UCSD-AML1 (cell line): ENCODE data around the gene ZNF45.
A peak's percentile ranks its signal among the peaks of the same experiment; 100 is the strongest.
"Not testable (repeated sequence)": the region's sequence is repeated elsewhere in the genome, so short reads cannot be mapped to it uniquely, and the experiment has no call there.

Experiments used
- DNase-seq: peaks from one replicate; lab custom pipeline; 2025; ENCODE audit not compliant: unreplicated experiment; lab: John Stamatoyannopoulos, UW

Gene ZNF45

GRCh38 chr19:43914051-43914450, 21.0 kb downstream of the ZNF45 start:
- DNase-seq, result no peak

- no peak for DNase-seq
These were observed 21.7 kb downstream of the ZNF45 start for GRCh38 chr19:43913383-43913782.

GRCh38 chr19:43910884-43911283, 24.2 kb downstream of the ZNF45 start:
- DNase-seq, result no peak

GRCh38 chr19:43908659-43909058, 26.4 kb downstream of the ZNF45 start:
- DNase-seq, result no peak

GRCh38 chr19:43906774-43907173, 28.3 kb downstream of the ZNF45 start:
- DNase-seq, result no peak

GRCh38 chr19:43905897-43906296, 29.2 kb downstream of the ZNF45 start:
- DNase-seq, result no peak

- DNase-seq, result no peak
These were observed 32.7 kb downstream of the ZNF45 start for GRCh38 chr19:43902399-43902798.

GRCh38 chr19:43901395-43902390, 33.4 kb downstream of the ZNF45 start:
- peak; percentile 53 for DNase-seq

- DNase-seq, result no peak
These were observed 39.3 kb downstream of the ZNF45 start for GRCh38 chr19:43895727-43896308.

GRCh38 chr19:43883864-43884263, 51.2 kb downstream of the ZNF45 start, which contains the start of gene ZNF404:
ZNF404 (minus strand) TSS chr19:43883964.
- no peak for DNase-seq

- no peak for DNase-seq
These were observed 54.6 kb downstream of the ZNF45 start for GRCh38 chr19:43880483-43880882.

- DNase-seq, result no peak
These were observed 62.3 kb downstream of the ZNF45 start for GRCh38 chr19:43872547-43873336.

GRCh38 chr19:43866923-43867322, 68.2 kb downstream of the ZNF45 start:
- DNase-seq, result not testable (repeated sequence)
